CD1c-positive myeloid dendritic cell (primary cell): ENCODE measurements around the gene ACOT2.
A peak's percentile ranks its signal among the peaks of the same experiment; 100 is the strongest.
"Not testable (repeated sequence)": the region's sequence is repeated elsewhere in the genome, so short reads cannot be mapped to it uniquely, and the experiment has no call there.

Experiments
- DNase-seq: peaks from one replicate; pipeline ENCODE4 v3.0.0-alpha.2; 2016; ENCODE audit errors: extremely low spot score

Gene ACOT2

DNA sequence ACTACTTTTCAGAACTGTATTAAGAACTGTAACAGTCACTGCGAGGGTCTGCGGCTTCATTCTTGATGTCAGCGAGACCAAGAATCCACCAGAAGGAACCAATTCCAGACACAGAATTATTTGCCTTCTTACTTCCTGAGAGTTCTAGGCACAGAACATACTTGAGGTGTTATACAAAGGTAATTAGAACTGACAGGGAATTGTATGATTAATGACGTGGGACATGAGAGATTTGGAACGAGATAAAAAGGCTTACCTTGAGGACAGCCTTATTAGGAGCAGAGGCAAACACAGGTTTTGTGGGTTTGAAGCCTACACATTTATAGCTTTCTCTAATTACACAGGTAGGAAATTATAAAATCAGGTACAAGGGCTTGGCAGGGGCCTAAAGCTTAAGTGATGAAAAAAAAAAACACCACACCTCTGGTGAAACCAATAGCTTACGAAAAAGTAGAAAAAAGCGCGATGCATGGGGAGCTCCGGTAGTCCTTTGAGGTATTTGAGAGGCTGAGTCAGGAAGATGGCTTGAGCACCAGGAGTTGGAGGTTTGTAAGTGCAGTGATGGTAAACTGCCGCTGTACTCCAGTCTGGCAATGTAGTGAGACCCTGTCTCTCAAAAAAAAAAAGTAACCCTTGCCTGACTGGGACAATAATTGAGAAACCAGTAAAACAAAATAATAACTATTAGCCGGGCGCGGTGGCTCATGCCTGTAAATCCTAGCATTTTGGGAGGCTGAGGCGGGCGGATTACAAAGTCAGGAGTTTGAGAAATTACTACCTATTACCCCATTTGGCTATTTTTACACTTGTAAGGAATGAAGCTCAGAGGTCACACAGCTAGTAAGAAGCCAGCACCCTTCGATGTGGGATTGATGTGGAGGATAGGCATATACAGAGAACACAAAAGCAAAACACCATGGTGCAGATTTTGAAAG is 795 bp upstream of the ACOT2 start:
- DNase-seq: no peak

DNA sequence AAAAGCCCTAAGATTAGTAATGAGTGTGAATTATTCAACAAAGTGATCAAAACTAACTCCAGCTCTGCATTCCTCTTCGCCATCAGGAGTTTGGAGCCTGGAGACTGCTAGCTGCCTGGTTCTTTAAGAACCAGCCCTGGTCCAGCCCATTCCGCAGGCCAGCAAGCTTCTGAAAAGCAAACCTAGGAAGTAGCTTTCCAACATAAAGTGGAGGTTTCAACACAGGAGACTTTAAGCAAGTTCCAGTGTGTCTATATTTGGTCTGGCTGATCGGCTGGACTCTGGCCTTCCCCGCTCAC is 178 bp upstream of the ACOT2 start:
- not testable (repeated sequence) for DNase-seq

DNA sequence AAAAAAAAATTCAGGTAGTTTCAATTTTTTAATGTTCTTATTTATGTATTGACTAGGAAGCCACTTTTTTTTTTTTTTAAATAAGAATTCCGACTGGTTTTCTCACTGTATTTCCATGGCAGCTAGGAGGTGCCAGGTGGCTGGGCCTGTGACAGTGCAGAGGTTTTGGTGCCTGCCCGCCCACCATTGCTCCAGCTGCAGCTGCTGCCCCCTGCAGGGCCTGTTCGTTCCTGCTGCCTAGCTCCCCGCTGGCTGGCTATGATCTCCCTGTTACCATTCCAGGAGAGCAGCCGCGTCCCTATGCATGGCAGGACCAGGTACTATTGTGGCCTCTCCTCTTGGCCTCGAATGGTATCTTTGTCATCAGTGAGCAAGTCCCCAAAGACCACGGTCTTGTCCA is 1.9 kb downstream of the ACOT2 start:
- DNase-seq: peak; percentile 51

GRCh38 chr14:73573034-73573433 is 4.0 kb downstream of the ACOT2 start:
- DNase-seq: not testable (repeated sequence)

- not testable (repeated sequence) for DNase-seq
These were observed 4.7 kb downstream of the ACOT2 start for GRCh38 chr14:73573740-73574139.

GRCh38 chr14:73574251-73574650 is 5.2 kb downstream of the ACOT2 start:
- DNase-seq: not testable (repeated sequence)

GRCh38 chr14:73576391-73576790 is 7.4 kb downstream of the ACOT2 start:
- DNase-seq: no peak

- not testable (repeated sequence) for DNase-seq
These were observed 8.2 kb downstream of the ACOT2 start for GRCh38 chr14:73577214-73577613.

- not testable (repeated sequence) for DNase-seq
These were observed 13.3 kb downstream of the ACOT2 start for GRCh38 chr14:73582102-73582979.

DNA sequence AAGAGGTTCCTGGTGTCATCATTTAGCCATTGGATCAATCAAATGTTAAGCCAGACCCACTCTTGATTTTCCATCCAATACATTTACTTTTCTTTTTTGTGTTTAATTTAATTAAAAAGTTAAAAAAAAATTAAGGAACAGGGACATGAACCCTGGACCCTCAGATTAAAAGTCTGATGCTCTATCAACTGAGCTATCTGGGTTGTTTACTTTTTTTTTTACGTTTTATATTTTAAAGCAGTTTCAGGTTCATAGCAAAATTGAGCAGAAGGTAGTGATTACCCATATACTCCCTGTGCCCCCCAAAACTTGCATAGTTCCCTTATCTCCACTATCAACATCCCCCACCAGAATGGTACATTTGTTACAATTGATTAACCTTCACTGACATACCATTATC is 19.7 kb downstream of the ACOT2 start:
- DNase-seq: no peak

DNA sequence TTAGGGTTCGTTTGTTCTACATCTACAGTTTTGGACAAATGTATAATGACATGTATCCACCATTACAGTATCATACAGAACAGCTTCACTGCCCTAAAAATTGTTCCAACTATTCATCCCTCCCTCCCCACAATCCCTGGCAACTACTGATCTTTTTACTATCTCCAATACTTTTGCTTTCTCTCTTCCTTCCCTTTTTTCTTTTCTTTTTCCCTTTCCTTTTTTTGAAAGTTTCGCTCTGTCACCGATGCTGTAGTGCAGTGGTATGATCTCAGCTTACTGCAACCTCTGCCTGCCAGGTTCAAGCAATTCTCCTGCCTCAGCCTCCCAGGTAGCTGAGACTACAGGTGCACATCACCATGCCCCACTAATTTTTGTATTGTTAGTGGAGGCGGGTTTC is 20.1 kb downstream of the ACOT2 start:
- DNase-seq: no peak

- not testable (repeated sequence) for DNase-seq
These were observed 21.6 kb downstream of the ACOT2 start for GRCh38 chr14:73590673-73591004.

GRCh38 chr14:73591690-73592449 is 22.9 kb downstream of the ACOT2 start, which contains the start of gene ACOT4:
ACOT4 (plus strand) TSS chr14:73591873; CDS start chr14:73591960, 87 bp downstream.
- DNase-seq: peak; percentile 55

GRCh38 chr14:73594491-73594890 is 25.5 kb downstream of the ACOT2 start:
- DNase-seq: no peak

- DNase-seq: no peak
These were observed 30.5 kb downstream of the ACOT2 start for GRCh38 chr14:73599499-73599898.

GRCh38 chr14:73602994-73603393 is 34.0 kb downstream of the ACOT2 start:
- no peak for DNase-seq

- DNase-seq: no peak
These were observed 37.3 kb downstream of the ACOT2 start for GRCh38 chr14:73606271-73606670.

DNA sequence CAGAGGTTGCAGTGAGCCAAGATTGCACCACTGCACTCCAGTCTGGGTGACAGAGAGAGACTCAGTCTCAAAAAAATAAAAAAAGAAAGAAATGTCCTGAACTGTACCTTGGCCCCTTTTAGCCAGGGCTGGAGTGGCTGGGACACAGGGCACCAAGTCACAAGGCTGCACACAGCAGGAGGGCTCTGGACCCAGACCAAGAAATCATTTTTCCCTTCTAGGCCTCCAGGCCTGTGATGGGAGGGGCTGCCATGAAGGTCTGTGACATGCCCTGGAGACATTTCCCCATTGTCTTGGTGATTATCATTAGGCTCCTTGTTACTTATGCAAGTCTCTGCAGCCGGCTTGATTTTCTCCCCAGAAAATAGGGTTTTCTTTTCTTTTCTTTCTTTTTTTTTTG is 38.2 kb downstream of the ACOT2 start:
- DNase-seq: no peak

DNA sequence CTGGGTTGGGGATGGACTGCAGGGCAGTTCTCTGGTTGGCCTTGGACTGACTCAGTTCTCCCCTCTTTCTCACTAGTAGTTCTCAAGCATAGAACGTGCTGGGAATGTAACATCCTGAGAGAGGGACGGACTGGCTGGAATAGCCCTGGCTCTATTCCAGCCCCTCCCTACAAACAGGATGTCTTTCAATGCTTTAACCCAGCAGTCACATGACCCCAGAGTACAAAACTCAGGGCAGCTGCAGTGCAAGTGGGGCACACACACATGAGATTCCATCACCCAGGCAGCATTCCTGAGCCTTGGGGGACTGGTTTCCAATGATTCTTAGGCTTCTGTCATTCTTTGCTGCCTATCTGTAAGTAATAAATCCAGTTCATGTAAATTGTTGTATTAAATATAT is 41.7 kb downstream of the ACOT2 start:
- no peak for DNase-seq

DNA sequence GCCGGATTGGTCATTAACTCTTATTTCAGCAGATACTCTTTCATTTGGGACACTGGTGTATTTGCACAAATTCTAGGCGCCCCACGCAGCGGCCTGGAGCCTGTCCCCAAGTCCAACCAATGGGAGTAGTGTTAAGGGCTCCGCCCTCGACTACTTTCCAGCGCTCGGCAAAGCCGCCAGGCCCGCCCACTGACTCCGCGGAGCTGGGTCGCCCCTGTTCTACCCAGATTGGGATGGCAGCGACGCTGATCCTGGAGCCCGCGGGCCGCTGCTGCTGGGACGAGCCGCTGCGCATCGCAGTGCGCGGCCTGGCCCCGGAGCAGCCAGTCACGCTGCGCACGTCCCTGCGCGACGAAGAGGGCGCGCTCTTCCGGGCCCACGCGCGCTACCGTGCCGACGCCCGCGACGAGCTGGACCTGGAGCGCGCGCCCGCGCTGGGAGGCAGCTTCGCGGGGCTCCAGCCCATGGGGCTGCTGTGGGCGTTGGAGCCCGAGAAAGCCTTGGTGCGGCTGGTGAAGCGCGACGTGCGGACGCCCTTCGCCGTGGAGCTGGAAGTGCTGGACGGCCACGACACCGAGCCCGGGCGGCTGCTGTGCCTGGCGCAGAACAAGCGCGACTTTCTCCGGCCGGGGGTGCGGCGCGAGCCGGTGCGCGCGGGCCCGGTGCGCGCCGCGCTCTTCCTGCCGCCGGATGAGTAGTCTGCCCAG is 43.5 kb downstream of the ACOT2 start, which contains the start of gene ACOT6:
Gene ACOT6, plus strand, starts transcription at position 179 of the 707 bp plus-strand sequence. Its CDS starts 55 bp downstream, at position 234.
- peak; percentile 78 for DNase-seq

DNA sequence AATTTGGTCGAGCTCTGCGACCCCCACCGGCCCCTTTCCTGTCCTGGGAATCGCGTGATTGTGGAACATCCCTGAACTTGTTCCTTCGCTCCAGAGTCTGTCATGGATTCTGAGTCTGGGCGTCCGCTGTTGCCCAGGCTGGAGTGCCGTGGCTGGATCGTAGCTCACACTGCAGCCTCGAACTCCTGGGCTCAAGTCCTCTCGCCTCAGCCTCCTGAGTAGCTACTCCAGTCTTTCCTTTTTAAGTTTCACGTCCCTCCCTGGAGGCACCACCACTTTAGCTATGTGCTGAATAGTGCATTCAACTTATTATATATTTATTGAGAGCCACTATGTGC is 44.0 kb downstream of the ACOT2 start:
- DNase-seq: no peak
